Activated CD4-positive, alpha-beta memory T cell treated with anti-CD3 and anti-CD28 coated beads, Interleukin-2, amount 10 ng/mL, durations not matched to agents 7 days and 5 days (primary cell): ENCODE data around the gene PMPCB. TPM values are rescaled to one million over a fixed set of nuclear protein-coding genes. Genes with fewer than 3 reads are reported as not detected.

Experiments
- CTCF ChIA-PET: fragments of 350-600 bp; sonication (Branson Sonifier 250); formaldehyde crosslinking; loops from one replicate; lab custom pipeline; 2021; ENCODE audit warnings: antibody characterized with exemption, inconsistent platforms; lab: Charles Lee
- POLR2A ChIA-PET: fragments of 350-600 bp; sonication (Branson Sonifier 250); formaldehyde crosslinking; loops from one replicate; lab custom pipeline; 2021; ENCODE audit warnings: antibody characterized with exemption; lab: Charles Lee
- DNase-seq: peaks from one replicate; pipeline ENCODE4 v3.0.0-alpha.2; 2020
- H3K27ac Mint-ChIP-seq: one replicate; pipeline ENCODE4 v1.8.0; 2021; ENCODE audit warnings: mild to moderate bottlenecking, mixed read lengths
- H3K27me3 Mint-ChIP-seq: one replicate; pipeline ENCODE4 v1.8.0; 2021; ENCODE audit warnings: mixed read lengths
- H3K36me3 Mint-ChIP-seq: one replicate; pipeline ENCODE4 v1.8.0; 2021; ENCODE audit warnings: low read depth, mixed read lengths
- H3K4me1 Mint-ChIP-seq: one replicate; pipeline ENCODE4 v1.8.0; 2021; ENCODE audit warnings: mixed read lengths
- H3K4me3 Mint-ChIP-seq: one replicate; pipeline ENCODE4 v1.8.0; 2021; ENCODE audit warnings: mild to moderate bottlenecking, mixed read lengths
- H3K9me3 Mint-ChIP-seq: one replicate; pipeline ENCODE4 v1.8.0; 2021; ENCODE audit warnings: mixed read lengths
- total RNA-seq, 2 experiments: library from RNA; stranded (reverse); gene quantifications; one replicate each; pipeline ENCODE4 v1.2.3, GENCODE V29; 2021

PMPCB gene
- total RNA-seq, 2 experiments from 2014 or later = 63.9 TPM

DNA sequence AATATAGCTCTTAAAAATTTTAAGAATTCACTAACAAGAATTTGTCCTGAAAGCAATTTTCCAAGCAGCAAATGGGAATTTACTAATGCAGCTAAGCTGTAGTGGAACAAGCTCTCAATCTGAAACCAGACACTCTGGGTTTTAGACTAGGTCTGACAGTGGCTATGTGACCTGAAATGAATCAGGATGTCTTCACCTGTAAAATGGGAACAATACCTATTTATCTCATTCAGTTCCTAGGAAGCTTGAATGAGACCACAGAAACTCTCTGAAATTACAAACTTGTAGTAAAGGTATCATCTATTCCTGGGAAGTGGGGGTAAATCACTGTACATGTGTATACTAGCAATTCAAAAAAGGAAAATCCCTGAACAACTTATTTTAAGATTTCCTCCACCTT lies 46.1 kb downstream of the PMPCB start:
- peak overlapping the region; percentile 98 for H3K27ac Mint-ChIP-seq
- peak overlapping the region; percentile 100 for H3K4me3 Mint-ChIP-seq
- POLR2A ChIA-PET = interaction anchor here (1.0 to 2.6 kb wide), 8 partner anchors 14 to 43 kb away, joined by 3 to 11 read pairs (median 4); no protein-coding TSS in a partner anchor
- CTCF ChIA-PET = interaction anchor here (0.9 to 1.3 kb wide), 3 partner anchors 13 to 45 kb away, joined by 3 to 4 read pairs (median 3); no protein-coding TSS in a partner anchor
- H3K4me1 Mint-ChIP-seq = peaks cover 58% of the 10 kb centered on the region
- H3K27me3 Mint-ChIP-seq = no peaks in the 10 kb centered on the region
- no peak for DNase-seq
- H3K9me3 Mint-ChIP-seq = no peaks in the 10 kb centered on the region
- H3K36me3 Mint-ChIP-seq = peaks cover 37% of the 10 kb centered on the region

- Mint-ChIP-seq H3K27ac (peak overlapping the region; percentile 98), H3K4me3 (peak overlapping the region; percentile 100), H3K4me1 (peaks cover 61% of the 10 kb centered on the region), H3K9me3 (no peaks in the 10 kb centered on the region), H3K27me3 (no peaks in the 10 kb centered on the region), H3K36me3 (peaks cover 40% of the 10 kb centered on the region)
- ChIA-PET CTCF (interaction anchor here (0.9 to 1.3 kb wide), 2 partner anchors 17 to 46 kb away, joined by 3 to 4 read pairs; no protein-coding TSS in a partner anchor), POLR2A (interaction anchor here (0.7 to 2.6 kb wide), 11 partner anchors 11 to 44 kb away, joined by 3 to 11 read pairs (median 3); no protein-coding TSS in a partner anchor)
- peak; percentile 41 for DNase-seq
Observed at GRCh38 chr7:103343758-103344452, 46.7 kb downstream of the PMPCB start.

- no peaks in the 10 kb centered on the region for H3K27me3 Mint-ChIP-seq
- no peaks in the 10 kb centered on the region for H3K9me3 Mint-ChIP-seq
- H3K4me3 Mint-ChIP-seq = peak within 1 kb of the TSS; percentile 100
- peak; percentile 87 for DNase-seq
- H3K27ac Mint-ChIP-seq = peak within 1 kb of the TSS; percentile 98
- ChIA-PET POLR2A (interaction anchor here (0.7 to 2.6 kb wide), 7 partner anchors 10 to 38 kb away, joined by 3 to 11 read pairs (median 3); no protein-coding TSS in a partner anchor), CTCF (interaction anchor here (1.3 kb wide), 1 partner anchor 47 kb away, joined by 3 read pairs; no protein-coding TSS in a partner anchor)
- peaks cover 62% of the 10 kb centered on the region for H3K4me1 Mint-ChIP-seq
- H3K36me3 Mint-ChIP-seq = peaks cover 37% of the 10 kb centered on the region
Observed at GRCh38 chr7:103344453-103345149, 47.4 kb downstream of the PMPCB start, which contains the start of gene DNAJC2. Gene DNAJC2, minus strand, starts transcription at chr7:103344767. Its CDS starts 145 bp downstream, at chr7:103344622.

GRCh38 chr7:103346396-103346795 lies 49.2 kb downstream of the PMPCB start:
- peaks cover 62% of the 10 kb centered on the region for H3K4me1 Mint-ChIP-seq
- no peaks in the 10 kb centered on the region for H3K9me3 Mint-ChIP-seq
- no peak for DNase-seq
- no peak overlapping the region for H3K27ac Mint-ChIP-seq
- no peak overlapping the region for H3K4me3 Mint-ChIP-seq
- no peaks in the 10 kb centered on the region for H3K27me3 Mint-ChIP-seq
- H3K36me3 Mint-ChIP-seq = peaks cover 29% of the 10 kb centered on the region
- CTCF ChIA-PET = no interaction called here
- POLR2A ChIA-PET = interaction anchor here (1.9 kb wide), 1 partner anchor 271 kb away, joined by 4 read pairs; no protein-coding TSS in a partner anchor

DNA sequence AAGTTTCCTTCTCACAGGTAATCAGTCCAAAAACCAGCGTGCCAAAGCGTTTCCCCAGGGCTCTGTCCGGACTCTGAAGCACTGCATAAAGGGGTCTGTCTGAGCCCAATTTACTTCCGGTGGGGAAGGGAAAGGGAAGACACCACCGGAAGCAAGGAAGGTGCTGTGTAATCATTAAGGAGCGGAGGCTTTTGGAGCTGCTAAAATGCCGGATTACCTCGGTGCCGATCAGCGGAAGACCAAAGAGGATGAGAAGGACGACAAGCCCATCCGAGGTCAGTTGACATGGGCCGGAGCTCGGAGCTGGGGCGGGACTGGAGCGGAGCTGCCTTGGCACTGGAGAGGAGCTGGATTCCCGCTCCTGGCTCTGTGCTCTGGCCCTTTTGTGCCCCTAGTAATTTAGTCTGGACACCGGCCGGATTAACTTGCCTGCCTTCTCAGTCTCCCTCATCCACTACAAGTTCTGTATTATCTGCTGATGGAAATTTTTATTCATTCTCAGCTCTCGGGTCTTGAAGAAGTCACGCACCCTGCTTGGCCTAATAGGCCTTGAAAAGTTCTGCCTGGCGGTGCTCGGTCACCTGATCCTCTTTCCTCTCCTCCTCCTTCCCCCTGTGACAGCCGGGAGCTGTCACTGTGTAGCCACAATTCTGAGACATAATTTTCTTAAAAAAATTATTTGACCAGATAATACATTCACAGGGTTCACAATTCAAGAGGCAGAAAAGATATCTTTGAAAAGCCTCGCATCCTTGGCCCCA lies 50.5 kb downstream of the PMPCB start, which contains the start of gene PSMC2:
Gene PSMC2 (plus strand): TSS at position 137 of the 761 bp plus-strand sequence. CDS start 69 bp downstream, at position 206.
- peak; percentile 87 for DNase-seq
- Mint-ChIP-seq H3K9me3 (no peaks in the 10 kb centered on the region), H3K27ac (peak within 1 kb of the TSS; percentile 96), H3K4me1 (peaks cover 66% of the 10 kb centered on the region), H3K27me3 (no peaks in the 10 kb centered on the region), H3K4me3 (peak within 1 kb of the TSS; percentile 90), H3K36me3 (peaks cover 30% of the 10 kb centered on the region)
- CTCF ChIA-PET = interaction anchor here (1.3 kb wide), 1 partner anchor 273 kb away, joined by 4 read pairs; the partner anchor contains the start of genes ARMC10 and FBXL13
- POLR2A ChIA-PET = interaction anchor here (0.8 to 2.3 kb wide), 12 partner anchors 9 to 1666 kb away, joined by 3 to 12 read pairs (median 4); partner anchors contain the start of genes KMT2E, NAPEPLD and PMPCB

DNA sequence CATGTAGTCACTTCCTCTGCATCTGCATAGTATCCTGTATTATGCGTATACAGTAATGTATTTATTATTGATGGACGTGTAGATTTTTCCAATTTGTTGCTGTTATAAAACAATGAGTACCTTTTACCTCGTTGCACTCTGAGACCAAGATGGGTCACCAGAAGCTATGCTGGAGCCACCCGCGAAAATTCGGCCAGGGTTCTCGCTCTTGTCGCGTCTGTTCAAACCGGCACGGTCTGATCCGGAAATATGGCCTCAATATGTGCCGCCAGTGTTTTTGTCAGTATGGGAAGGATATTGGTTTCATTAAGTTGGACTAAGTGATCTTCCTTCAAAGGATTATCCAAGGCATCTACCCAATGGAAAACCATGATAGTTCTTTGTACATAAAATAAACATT lies 51.2 kb downstream of the PMPCB start:
- Mint-ChIP-seq H3K36me3 (peaks cover 37% of the 10 kb centered on the region), H3K9me3 (no peaks in the 10 kb centered on the region), H3K4me3 (peak overlapping the region; percentile 90), H3K27me3 (no peaks in the 10 kb centered on the region), H3K27ac (peak overlapping the region; percentile 96), H3K4me1 (peaks cover 68% of the 10 kb centered on the region)
- ChIA-PET CTCF (interaction anchor here (1.3 kb wide), 1 partner anchor 273 kb away, joined by 4 read pairs; the partner anchor contains the start of genes ARMC10 and FBXL13), POLR2A (interaction anchor here (0.8 to 2.3 kb wide), 8 partner anchors 12 to 1665 kb away, joined by 3 to 12 read pairs (median 4); partner anchors contain the start of genes KMT2E, NAPEPLD and PMPCB)
- DNase-seq = peak; percentile 37

DNA sequence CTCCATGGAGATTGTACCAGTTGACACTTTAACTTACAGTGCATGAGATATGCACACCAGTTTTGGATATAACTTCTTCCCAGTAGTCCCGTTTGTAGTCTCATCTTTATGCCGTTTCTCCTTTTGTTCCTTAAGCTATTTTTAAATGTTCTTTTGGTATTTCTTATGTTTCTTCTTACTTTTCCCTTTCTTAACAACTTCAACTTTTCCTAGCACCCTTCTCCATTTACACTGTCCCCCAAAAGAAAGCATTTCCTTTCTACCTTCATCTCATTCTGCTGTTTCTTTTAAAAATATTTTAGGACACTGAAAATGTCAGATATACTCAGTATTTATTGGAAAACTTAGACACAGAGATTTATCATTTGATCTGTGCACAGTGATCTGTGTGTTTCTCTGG lies 51.7 kb downstream of the PMPCB start:
- peaks cover 67% of the 10 kb centered on the region for H3K4me1 Mint-ChIP-seq
- H3K27ac Mint-ChIP-seq = peak overlapping the region; percentile 78
- no peaks in the 10 kb centered on the region for H3K9me3 Mint-ChIP-seq
- DNase-seq = no peak
- peaks cover 37% of the 10 kb centered on the region for H3K36me3 Mint-ChIP-seq
- CTCF ChIA-PET = no interaction called here
- H3K4me3 Mint-ChIP-seq = peak overlapping the region; percentile 90
- no peaks in the 10 kb centered on the region for H3K27me3 Mint-ChIP-seq
- POLR2A ChIA-PET = interaction anchor here (1.2 to 2.3 kb wide), 4 partner anchors 35 to 69 kb away, joined by 3 to 12 read pairs (median 6); partner anchors contain the start of gene PMPCB

DNA sequence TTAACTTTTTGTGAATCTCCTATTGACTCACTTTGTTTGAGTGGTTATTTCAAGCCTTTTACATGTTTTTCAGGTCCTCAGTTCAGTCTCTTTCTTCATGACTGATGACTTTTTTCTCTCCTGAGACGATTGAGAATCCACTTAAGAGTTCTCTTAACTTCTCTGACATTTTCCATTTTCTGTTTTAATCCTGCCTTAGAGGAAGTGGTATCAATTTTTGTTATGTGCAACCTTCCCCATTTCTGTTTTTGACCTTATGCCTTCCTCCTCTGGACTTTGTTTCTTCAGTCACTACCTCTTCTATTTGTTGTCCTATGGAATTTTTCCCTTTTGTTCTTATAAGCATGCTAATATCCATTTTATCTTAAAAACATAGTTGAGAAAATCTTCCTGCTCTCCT lies 52.6 kb downstream of the PMPCB start:
- POLR2A ChIA-PET = interaction anchor here (1.2 to 2.3 kb wide), 2 partner anchors 36 to 52 kb away, joined by 3 to 12 read pairs; partner anchors contain the start of gene PMPCB
- H3K27ac Mint-ChIP-seq = peak overlapping the region; percentile 78
- DNase-seq = no peak
- peak overlapping the region; percentile 90 for H3K4me3 Mint-ChIP-seq
- CTCF ChIA-PET = interaction anchor here (0.7 kb wide), 1 partner anchor 58 kb away, joined by 3 read pairs; no protein-coding TSS in a partner anchor
- H3K27me3 Mint-ChIP-seq = no peaks in the 10 kb centered on the region
- no peaks in the 10 kb centered on the region for H3K9me3 Mint-ChIP-seq
- peaks cover 66% of the 10 kb centered on the region for H3K4me1 Mint-ChIP-seq
- H3K36me3 Mint-ChIP-seq = peaks cover 40% of the 10 kb centered on the region

Other genes starting within 250 kb of the PMPCB start
- under 1 TPM in 1 of 2 experiments, not detected in 1; 0.58 TPM for gene FBXL13, start 222.6 kb upstream of the PMPCB start, total RNA-seq
- gene ARMC10, start 222.3 kb upstream of the PMPCB start, total RNA-seq = 10 to 100 TPM; 27.0 to 31.5 TPM
- gene NAPEPLD, start 148.3 kb upstream of the PMPCB start, total RNA-seq = 10 to 100 TPM; 10.7 to 11.5 TPM
- gene DNAJC2, start 47.3 kb downstream of the PMPCB start, total RNA-seq = 10 to 100 TPM; 24.8 to 26.2 TPM
- 100 to 1,000 TPM; 142 to 149 TPM for gene PSMC2, start 50.2 kb downstream of the PMPCB start, total RNA-seq
- gene SLC26A5, start 148.8 kb downstream of the PMPCB start, total RNA-seq = not detected